GM23248 (cell line): ENCODE data around the gene UFD1.

Experiments
- EZH2 ChIP-seq: fragments of 200-600 bp; sonication (generic); IDR thresholded peaks from 2 replicates; pipeline ENCODE4 v1.6.1; 2018; ENCODE audit warnings: antibody characterized with exemption, mild to moderate bottlenecking; ENCODE audit not compliant: insufficient read depth, poor library complexity, severe bottlenecking
- EZH2phosphoT487 ChIP-seq: fragments of 200-600 bp; sonication (generic); IDR thresholded peaks from 2 replicates; pipeline ENCODE4 v1.6.1; 2018; ENCODE audit warnings: antibody characterized with exemption, moderate library complexity, mild to moderate bottlenecking, low read depth; ENCODE audit not compliant: insufficient read depth

- TF ChIP-seq EZH2 = no peak
- no peak for TF ChIP-seq EZH2phosphoT487
These were observed 28.4 kb downstream of the UFD1 start for GRCh38 chr22:19450363-19451175.
